ENCODE data around the gene PAX3.

The PAX3 gene

DNA sequence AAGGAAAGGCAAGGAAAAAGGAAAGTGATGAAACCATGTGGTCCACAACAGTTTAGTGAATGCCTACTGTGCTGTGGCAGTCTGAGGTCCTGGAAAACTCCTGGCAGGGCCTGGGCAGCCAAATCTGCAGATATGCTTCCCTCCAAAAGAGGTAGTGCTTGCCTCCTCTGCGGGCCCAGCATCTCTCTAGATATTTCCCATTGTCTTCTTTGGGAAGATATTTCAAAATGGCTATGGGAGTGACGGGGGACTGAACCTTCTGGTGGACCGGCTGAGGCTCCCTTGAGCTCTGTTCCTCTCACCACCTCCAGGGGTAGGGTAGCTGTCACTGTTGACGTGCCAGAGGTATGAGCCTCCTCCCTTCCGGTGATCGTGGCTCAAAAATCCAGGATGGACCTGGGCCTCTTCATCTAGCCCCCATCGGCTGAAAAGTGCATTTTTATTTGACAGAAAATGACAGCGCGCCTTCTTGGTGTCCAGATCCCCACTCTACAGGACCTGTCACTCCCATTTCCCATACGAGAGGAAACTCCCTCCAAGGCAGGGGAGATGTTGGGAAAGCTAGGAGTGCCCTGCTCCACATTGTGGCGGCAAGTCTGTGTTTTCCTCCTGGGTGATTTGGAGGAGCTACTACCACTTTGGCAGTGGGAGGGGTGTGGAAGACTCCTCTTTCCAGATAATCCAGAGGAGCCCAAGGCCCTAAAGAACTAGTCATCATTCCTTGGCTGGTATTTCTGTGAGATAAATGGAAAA lies 9.4 kb upstream of the PAX3 start:
- TF ChIP-seq FOXK2 (IDR thresholded peaks at IDR 0.05) (no peak), FOXA1 (IDR thresholded peaks at IDR 0.05) (no peak), BHLHE40 (IDR thresholded peaks at IDR 0.05; ENCODE audit: borderline replicate concordance) (no peak), ELF4 (IDR thresholded peaks at IDR 0.05) (no peak), ZNF384 (IDR thresholded peaks at IDR 0.05) (no peak), SUZ12 (IDR thresholded peaks at IDR 0.05) (no peak), NFRKB (IDR thresholded peaks at IDR 0.05) (no peak), HDGF (IDR thresholded peaks at IDR 0.05; ENCODE audit: borderline replicate concordance) (no peak), CTBP1 (IDR thresholded peaks at IDR 0.05; ENCODE audit: borderline replicate concordance) (no peak), FOXM1 (IDR thresholded peaks at IDR 0.05; ENCODE audit: borderline replicate concordance) (no peak), TARDBP (IDR thresholded peaks at IDR 0.05) (no peak), SP1 (IDR thresholded peaks at IDR 0.05) (no peak)
- TF ChIP-seq, protein P1, sequence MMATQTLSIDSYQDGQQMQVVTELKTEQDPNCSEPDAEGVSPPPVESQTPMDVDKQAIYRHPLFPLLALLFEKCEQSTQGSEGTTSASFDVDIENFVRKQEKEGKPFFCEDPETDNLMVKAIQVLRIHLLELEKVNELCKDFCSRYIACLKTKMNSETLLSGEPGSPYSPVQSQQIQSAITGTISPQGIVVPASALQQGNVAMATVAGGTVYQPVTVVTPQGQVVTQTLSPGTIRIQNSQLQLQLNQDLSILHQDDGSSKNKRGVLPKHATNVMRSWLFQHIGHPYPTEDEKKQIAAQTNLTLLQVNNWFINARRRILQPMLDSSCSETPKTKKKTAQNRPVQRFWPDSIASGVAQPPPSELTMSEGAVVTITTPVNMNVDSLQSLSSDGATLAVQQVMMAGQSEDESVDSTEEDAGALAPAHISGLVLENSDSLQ (IDR thresholded peaks at IDR 0.05) = no peak
- ChIA-PET CTCF (interaction anchor here (0.7 to 0.8 kb wide), 3 partner anchors 10 to 71 kb away, joined by 3 to 4 read pairs (median 3); no protein-coding TSS in a partner anchor), POLR2A (interaction anchor here (1.2 kb wide), 1 partner anchor 9 kb away, joined by 3 read pairs; the partner anchor contains the start of gene PAX3)
- no peak for DNase-seq (ENCODE audit: extremely low spot score)

DNA sequence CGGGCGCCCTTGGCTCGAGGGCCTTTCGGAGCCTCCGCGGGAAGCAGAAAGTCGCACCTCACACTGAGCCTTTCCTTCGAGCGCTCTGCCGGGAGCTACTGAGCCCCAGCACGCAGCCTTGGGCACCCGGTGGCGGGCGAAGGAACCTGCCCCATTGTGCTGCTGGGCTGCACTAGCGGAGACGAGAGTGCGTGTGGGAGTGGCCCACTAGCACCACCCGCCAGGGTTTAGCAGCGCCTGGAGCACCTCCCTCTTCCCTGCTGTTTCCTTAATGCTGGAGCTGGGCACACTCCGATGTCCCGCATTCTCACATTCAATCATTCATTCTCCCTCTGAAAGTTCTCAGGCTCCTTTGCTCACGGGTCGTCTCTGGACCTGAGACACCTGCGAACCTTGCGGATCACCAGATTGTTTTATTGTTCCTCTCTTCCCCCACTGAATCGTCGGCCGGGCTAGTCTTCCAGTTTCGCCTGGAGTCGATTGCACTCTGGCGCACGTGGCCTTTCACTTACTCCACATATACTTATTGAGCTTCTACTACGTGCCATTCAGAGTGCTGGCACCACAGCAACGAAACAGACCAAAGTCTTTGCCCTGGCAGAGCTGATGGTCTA lies 8.5 kb upstream of the PAX3 start:
- CTCF ChIA-PET = no interaction called here
- POLR2A ChIA-PET = interaction anchor here (1.2 kb wide), 1 partner anchor 8 kb away, joined by 3 read pairs; the partner anchor contains the start of gene PAX3
- no peak for DNase-seq (ENCODE audit: extremely low spot score)

DNA sequence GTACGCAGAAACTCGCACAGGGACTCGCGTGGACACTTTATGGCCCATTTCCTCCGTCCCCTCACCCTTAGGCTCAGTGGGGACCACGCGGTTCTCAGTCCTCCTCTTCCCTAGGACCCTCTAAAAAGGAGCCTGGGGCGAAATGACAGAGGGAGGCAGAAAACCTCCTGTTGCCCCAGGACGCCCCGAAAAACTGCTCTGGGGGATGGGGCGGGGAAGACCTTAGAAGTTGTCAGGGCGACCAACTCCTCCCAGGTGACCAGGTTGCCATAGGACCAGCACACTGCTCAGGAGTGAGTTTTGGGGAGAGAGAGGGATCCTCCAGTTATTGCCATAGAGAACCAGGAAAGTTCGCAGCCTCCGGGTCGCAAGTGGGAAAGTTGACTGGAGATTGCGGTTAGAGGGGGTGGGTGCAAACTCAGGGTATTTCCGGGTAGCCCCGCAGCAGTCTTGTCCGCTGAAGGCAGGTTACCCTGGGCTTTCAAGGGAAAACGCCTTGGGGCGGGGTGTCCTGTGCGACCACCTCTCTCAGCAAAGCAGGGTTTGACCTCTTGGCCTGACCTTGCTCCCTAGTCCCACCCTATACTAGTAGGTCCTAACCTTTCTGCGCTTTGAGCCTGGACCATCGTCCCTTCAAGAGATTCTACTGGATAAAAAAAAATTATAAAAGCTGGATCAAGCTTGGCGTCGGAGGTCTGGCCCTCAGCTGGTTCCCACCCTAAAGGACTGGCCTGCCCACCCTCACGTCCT lies 7.8 kb upstream of the PAX3 start:
- DNase-seq (ENCODE audit: extremely low spot score) = no peak
- TF ChIP-seq TARDBP (IDR thresholded peaks at IDR 0.05) (no peak), ELF4 (IDR thresholded peaks at IDR 0.05) (no peak), CTBP1 (IDR thresholded peaks at IDR 0.05; ENCODE audit: borderline replicate concordance) (no peak), NFRKB (IDR thresholded peaks at IDR 0.05) (no peak), LEF1 (IDR thresholded peaks at IDR 0.05; ENCODE audit: borderline replicate concordance) (no peak), FOXK2 (IDR thresholded peaks at IDR 0.05) (no peak), SP1 (IDR thresholded peaks at IDR 0.05) (no peak), BHLHE40 (IDR thresholded peaks at IDR 0.05; ENCODE audit: borderline replicate concordance) (no peak), FOXA1 (IDR thresholded peaks at IDR 0.05) (no peak), SUZ12 (IDR thresholded peaks at IDR 0.05) (no peak), L3MBTL2 (conservative IDR thresholded peaks at IDR 0.05) (no peak), HDGF (IDR thresholded peaks at IDR 0.05; ENCODE audit: borderline replicate concordance) (no peak), ZNF384 (IDR thresholded peaks at IDR 0.05) (no peak), ARNT (IDR thresholded peaks at IDR 0.05) (no peak), FOXM1 (IDR thresholded peaks at IDR 0.05; ENCODE audit: borderline replicate concordance) (no peak)
- TF ChIP-seq, protein P1 (IDR thresholded peaks at IDR 0.05) = no peak
- POLR2A ChIA-PET = no interaction called here
- CTCF ChIA-PET = no interaction called here

More for the DNA sequence above, 8.5 kb upstream of the PAX3 start:
- TF ChIP-seq TARDBP (IDR thresholded peaks at IDR 0.05) (no peak), CTBP1 (IDR thresholded peaks at IDR 0.05; ENCODE audit: borderline replicate concordance) (no peak), NFRKB (IDR thresholded peaks at IDR 0.05) (no peak), ELF4 (IDR thresholded peaks at IDR 0.05) (no peak), SP1 (IDR thresholded peaks at IDR 0.05) (no peak), BHLHE40 (IDR thresholded peaks at IDR 0.05; ENCODE audit: borderline replicate concordance) (no peak), ZNF384 (IDR thresholded peaks at IDR 0.05) (no peak), SUZ12 (IDR thresholded peaks at IDR 0.05) (no peak), FOXM1 (IDR thresholded peaks at IDR 0.05; ENCODE audit: borderline replicate concordance) (no peak), FOXK2 (IDR thresholded peaks at IDR 0.05) (no peak), LEF1 (IDR thresholded peaks at IDR 0.05; ENCODE audit: borderline replicate concordance) (no peak), L3MBTL2 (conservative IDR thresholded peaks at IDR 0.05) (no peak), HDGF (IDR thresholded peaks at IDR 0.05; ENCODE audit: borderline replicate concordance) (no peak), ARNT (IDR thresholded peaks at IDR 0.05) (no peak)
- TF ChIP-seq, protein P1 (IDR thresholded peaks at IDR 0.05) = no peak

DNA sequence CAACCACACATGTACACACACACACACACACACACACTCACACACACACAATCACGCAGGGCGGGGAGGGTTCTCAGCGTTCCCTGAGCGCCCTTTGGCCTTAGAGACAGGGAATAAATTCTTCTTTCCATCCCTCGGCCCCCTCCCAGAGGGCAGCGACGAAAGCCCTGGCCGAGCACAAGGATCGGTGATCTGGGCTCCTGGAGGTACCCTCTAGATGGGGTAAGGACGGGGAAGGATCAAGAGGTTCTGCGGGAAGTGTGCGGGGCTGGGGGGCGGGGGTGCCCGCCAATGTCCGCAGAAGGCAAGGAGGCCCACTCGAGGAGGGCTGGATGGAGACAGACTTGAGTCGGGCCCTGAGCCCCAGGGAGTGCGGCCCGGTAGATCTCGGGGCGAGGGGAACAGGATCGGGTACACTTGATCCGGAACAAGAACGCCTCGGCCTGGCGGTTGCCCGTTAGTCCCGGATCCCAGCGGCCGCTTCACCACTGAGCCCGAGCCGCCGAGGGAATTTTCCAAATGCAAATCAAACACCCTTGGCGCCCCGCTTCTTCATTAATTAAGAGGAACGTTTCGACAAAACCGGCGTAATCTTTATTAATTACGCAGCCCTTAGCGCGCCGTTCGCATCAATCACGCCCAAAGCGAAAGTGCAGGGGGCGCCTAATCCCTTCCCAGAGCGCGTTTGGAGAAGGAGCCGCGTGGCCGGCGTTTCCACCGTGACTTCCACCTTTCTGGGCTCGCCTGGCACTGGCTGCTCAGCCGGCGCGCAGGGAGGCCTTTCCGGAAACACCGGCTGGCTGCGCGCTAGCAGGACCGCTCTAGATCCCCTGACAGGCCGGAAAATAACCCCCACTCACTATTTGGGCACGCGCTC lies 7.0 kb upstream of the PAX3 start:
- POLR2A ChIA-PET = no interaction called here
- no peak for TF ChIP-seq FOXK2 (IDR thresholded peaks at IDR 0.05)
- TF ChIP-seq HDGF (IDR thresholded peaks at IDR 0.05; ENCODE audit: borderline replicate concordance) = no peak
- TF ChIP-seq FOXM1 (IDR thresholded peaks at IDR 0.05; ENCODE audit: borderline replicate concordance) = no peak
- no peak for TF ChIP-seq CTBP1 (IDR thresholded peaks at IDR 0.05; ENCODE audit: borderline replicate concordance)
- no peak for TF ChIP-seq SP1 (IDR thresholded peaks at IDR 0.05)
- TF ChIP-seq LEF1 (IDR thresholded peaks at IDR 0.05; ENCODE audit: borderline replicate concordance) = no peak
- TF ChIP-seq FOXA1 (IDR thresholded peaks at IDR 0.05) = no peak
- TF ChIP-seq, protein P1 (IDR thresholded peaks at IDR 0.05) = no peak
- TF ChIP-seq ZNF384 (IDR thresholded peaks at IDR 0.05) = no peak
- no peak for TF ChIP-seq SUZ12 (IDR thresholded peaks at IDR 0.05)
- no peak for TF ChIP-seq BHLHE40 (IDR thresholded peaks at IDR 0.05; ENCODE audit: borderline replicate concordance)
- TF ChIP-seq ELF4 (IDR thresholded peaks at IDR 0.05) = no peak
- no peak for TF ChIP-seq L3MBTL2 (conservative IDR thresholded peaks at IDR 0.05)
- CTCF ChIA-PET = no interaction called here
- DNase-seq (ENCODE audit: extremely low spot score) = no peak
